Endodermal cell (in vitro differentiated cells): ENCODE measurements around the gene MYOM1. TPM values are rescaled to one million over a fixed set of nuclear protein-coding genes. Genes with fewer than 3 reads are reported as not detected.

ENCODE experiments used
- DNase-seq: peaks from one replicate; pipeline ENCODE4 v3.0.0-alpha.2; 2017
- H3K27ac ChIP-seq: 2 replicates; pipeline ENCODE4 v1.5.1; 2013; ENCODE audit warnings: mild to moderate bottlenecking, low read depth, low read length, moderate library complexity
- H3K27me3 ChIP-seq: 2 replicates; pipeline ENCODE4 v1.6.1; 2013; ENCODE audit warnings: mild to moderate bottlenecking, low read length, moderate library complexity; ENCODE audit not compliant: insufficient read depth, control insufficient read depth, poor library complexity, severe bottlenecking
- H3K36me3 ChIP-seq: 2 replicates; pipeline ENCODE4 v1.7.0; 2013; ENCODE audit warnings: mild to moderate bottlenecking, low read length, moderate library complexity; ENCODE audit not compliant: control insufficient read depth, insufficient read depth
- H3K4me1 ChIP-seq: one replicate; pipeline ENCODE4 v1.7.0; 2013; ENCODE audit warnings: low read length; ENCODE audit not compliant: control insufficient read depth, insufficient read depth
- H3K4me3 ChIP-seq: 2 replicates; pipeline ENCODE4 v1.5.1; 2013; ENCODE audit warnings: mild to moderate bottlenecking, low read length, moderate library complexity
- H3K9ac ChIP-seq: 2 replicates; pipeline ENCODE4 v1.6.1; 2013; ENCODE audit warnings: mild to moderate bottlenecking, low read length, moderate library complexity; ENCODE audit not compliant: poor library complexity, severe bottlenecking; ENCODE audit errors: extremely low read depth
- H3K9me3 ChIP-seq: 2 replicates; pipeline ENCODE4 v1.6.1; 2013; ENCODE audit warnings: mild to moderate bottlenecking, low read length, moderate library complexity; ENCODE audit not compliant: control insufficient read depth
- H3K27ac Mint-ChIP-seq: 2 replicates; pipeline ENCODE4 v1.8.0; 2020; ENCODE audit warnings: mixed read lengths
- H3K27me3 Mint-ChIP-seq: 2 replicates; pipeline ENCODE4 v1.8.0; 2021; ENCODE audit warnings: mild to moderate bottlenecking, mixed read lengths; ENCODE audit not compliant: insufficient read depth
- H3K36me3 Mint-ChIP-seq: 2 replicates; pipeline ENCODE4 v1.8.0; 2020; ENCODE audit warnings: low read depth, mixed read lengths
- H3K4me1 Mint-ChIP-seq: 2 replicates; pipeline ENCODE4 v1.8.0; 2020; ENCODE audit warnings: mixed read lengths
- H3K4me3 Mint-ChIP-seq: 2 replicates; pipeline ENCODE4 v1.8.0; 2020; ENCODE audit warnings: mild to moderate bottlenecking, moderate library complexity, mixed read lengths
- H3K9me3 Mint-ChIP-seq: 2 replicates; pipeline ENCODE4 v1.8.0; 2020; ENCODE audit warnings: mild to moderate bottlenecking, mixed read lengths
- CTCF ChIP-seq: fragments of 200-600 bp; sonication (generic); conservative IDR thresholded peaks from 2 replicates; pipeline ENCODE4 v1.5.0; 2021; ENCODE audit warnings: antibody characterized with exemption, mild to moderate bottlenecking
- WGBS, 2 experiments: methylation state at CpG; one replicate each; pipeline versions ENCODE4 v1.1.5 to v1.1.7; 2013; ENCODE audit warnings: missing lambda C conversion rate in 2 of 2, mixed read lengths in 1 of 2; ENCODE audit not compliant: insufficient coverage in 1 of 2, insufficient read length in 1 of 2; 5-methylcytosine and 5-hydroxymethylcytosine counted together
- total RNA-seq, 2 donors: library from RNA; stranded (reverse); fragmentation: NEBNext Ultra II Directional in 1 of 2; extraction: Animal tissue kit (Norgen Biotek cat#: 25700) in 1 of 2; gene quantifications; 2 replicates in 1 of 2; 3 replicates in 1 of 2; pipeline ENCODE4 v1.2.1, GENCODE V29; 2021

The MYOM1 gene
- total RNA-seq, 2 donors from 2014 or later = 0.49 to 0.88 TPM

GRCh38 chr18:3235846-3236245 is 16.1 kb upstream of the MYOM1 start:
- no peak overlapping the region for H3K27ac Mint-ChIP-seq
- no peak for DNase-seq
- 91 to 95% methylated on average over 1 to 2 of the region's 2 CpGs for WGBS, 2 experiments

GRCh38 chr18:3234457-3234856 is 14.7 kb upstream of the MYOM1 start:
- H3K9me3 Mint-ChIP-seq = peaks cover 16% of the 10 kb centered on the region
- no peak overlapping the region for H3K4me3 Mint-ChIP-seq
- TF ChIP-seq CTCF = no peak
- Histone ChIP-seq H3K27ac (no peak overlapping the region), H3K4me1 (no peaks in the 10 kb centered on the region), H3K9me3 (peaks cover 10% of the 10 kb centered on the region), H3K36me3 (no peaks in the 10 kb centered on the region), H3K9ac (no peak overlapping the region), H3K4me3 (no peak overlapping the region), H3K27me3 (no peaks in the 10 kb centered on the region)
- no peaks in the 10 kb centered on the region for H3K36me3 Mint-ChIP-seq
- DNase-seq = no peak
- H3K4me1 Mint-ChIP-seq = peaks cover 8% of the 10 kb centered on the region
- no peak overlapping the region for H3K27ac Mint-ChIP-seq
- 84 to 90% methylated on average over 5 of the region's 5 CpGs for WGBS, 2 experiments
- no peaks in the 10 kb centered on the region for H3K27me3 Mint-ChIP-seq

More at GRCh38 chr18:3235846-3236245, 16.1 kb upstream of the MYOM1 start:
- Mint-ChIP-seq H3K27me3 (no peaks in the 10 kb centered on the region), H3K4me3 (no peak overlapping the region), H3K36me3 (peaks cover 5% of the 10 kb centered on the region), H3K4me1 (peaks cover 8% of the 10 kb centered on the region), H3K9me3 (peaks cover 24% of the 10 kb centered on the region)
- Histone ChIP-seq H3K4me1 (no peaks in the 10 kb centered on the region), H3K27ac (no peak overlapping the region), H3K36me3 (no peaks in the 10 kb centered on the region), H3K9me3 (peaks cover 14% of the 10 kb centered on the region), H3K4me3 (no peak overlapping the region), H3K27me3 (no peaks in the 10 kb centered on the region), H3K9ac (no peak overlapping the region)
- TF ChIP-seq CTCF = no peak

- no peak for DNase-seq
- Histone ChIP-seq H3K9me3 (peaks cover 8% of the 10 kb centered on the region), H3K27me3 (no peaks in the 10 kb centered on the region), H3K9ac (no peak overlapping the region), H3K4me1 (no peaks in the 10 kb centered on the region), H3K4me3 (no peak overlapping the region), H3K27ac (no peak overlapping the region), H3K36me3 (no peaks in the 10 kb centered on the region)
- Mint-ChIP-seq H3K9me3 (peaks cover 9% of the 10 kb centered on the region), H3K27ac (no peak overlapping the region), H3K36me3 (no peaks in the 10 kb centered on the region), H3K4me1 (peaks cover 8% of the 10 kb centered on the region), H3K4me3 (no peak overlapping the region), H3K27me3 (no peaks in the 10 kb centered on the region)
- TF ChIP-seq CTCF = no peak
- 93 to 94% methylated on average over 2 to 4 of the region's 4 CpGs for WGBS, 2 experiments
These were observed 13.8 kb upstream of the MYOM1 start for GRCh38 chr18:3233433-3234168.
